RWPE1 (cell line): Measurements from ENCODE around the gene KIF6.
"Not testable (repeated sequence)": the region's sequence is repeated elsewhere in the genome, so short reads cannot be mapped to it uniquely, and the experiment has no call there.

ENCODE experiments used
- CTCF ChIA-PET: fragments of 350-600 bp; sonication (Branson Sonifier 250); formaldehyde crosslinking; extraction: SDS; loops from one replicate; lab custom pipeline; 2021; lab: Yijun Ruan, JAX
- POLR2A ChIA-PET: fragments of 400-600 bp; formaldehyde crosslinking; extraction: SDS; loops from one replicate; lab custom pipeline; 2020; ENCODE audit warnings: antibody characterized with exemption; ENCODE audit not compliant: low non-redundant PET; lab: Yijun Ruan, JAX
- DNase-seq: peaks from one replicate; pipeline ENCODE4 v3.0.0; 2012; ENCODE audit warnings: low spot score
- H3K27ac ChIP-seq: fragments of 450-650 bp; 2 replicates; pipeline ENCODE4 v1.5.1; 2017
- CTCF ChIP-seq: fragments of 450-650 bp; conservative IDR thresholded peaks from 2 replicates; pipeline ENCODE4 v1.5.1; 2017; ENCODE audit warnings: low read depth, mild to moderate bottlenecking

The KIF6 gene

GRCh38 chr6:39685489-39685826 lies 39.8 kb downstream of the KIF6 start:
- H3K27ac ChIP-seq, result no peak overlapping the region
- DNase-seq, result no peak
- CTCF ChIA-PET, result no interaction called here
- POLR2A ChIA-PET, result no interaction called here
- TF ChIP-seq CTCF, result no peak

GRCh38 chr6:39684790-39685488 lies 40.3 kb downstream of the KIF6 start:
- ChIA-PET CTCF (interaction anchor here (0.6 kb wide), 1 partner anchor 46 kb away, joined by 3 read pairs; no protein-coding TSS in a partner anchor), POLR2A (no interaction called here)
- DNase-seq, result no peak
- no peak overlapping the region for H3K27ac ChIP-seq
- TF ChIP-seq CTCF, result no peak

GRCh38 chr6:39681674-39682121 lies 43.5 kb downstream of the KIF6 start:
- POLR2A ChIA-PET, result no interaction called here
- no peak for TF ChIP-seq CTCF
- CTCF ChIA-PET, result no interaction called here

GRCh38 chr6:39678914-39679313 lies 46.3 kb downstream of the KIF6 start:
- ChIA-PET CTCF (interaction anchor here (0.5 kb wide), 1 partner anchor 909 kb away, joined by 3 read pairs; the partner anchor contains the start of gene LRFN2), POLR2A (no interaction called here)
- no peak for DNase-seq
- no peak for TF ChIP-seq CTCF
- no peak overlapping the region for H3K27ac ChIP-seq

More at GRCh38 chr6:39681674-39682121, 43.5 kb downstream of the KIF6 start:
- H3K27ac ChIP-seq, result no peak overlapping the region
- DNase-seq, result no peak

GRCh38 chr6:39677318-39677717 lies 47.9 kb downstream of the KIF6 start:
- H3K27ac ChIP-seq, DNase-seq, CTCF ChIA-PET, POLR2A ChIA-PET: not testable (repeated sequence)

- CTCF ChIA-PET, result no interaction called here
- TF ChIP-seq CTCF, result no peak
- DNase-seq, result no peak
- H3K27ac ChIP-seq, result no peak overlapping the region
- POLR2A ChIA-PET, result no interaction called here
Observed at GRCh38 chr6:39670519-39670918, 54.7 kb downstream of the KIF6 start.

GRCh38 chr6:39669973-39670342 lies 55.2 kb downstream of the KIF6 start:
- POLR2A ChIA-PET, result no interaction called here
- no peak for TF ChIP-seq CTCF
- H3K27ac ChIP-seq, result no peak overlapping the region
- DNase-seq, result no peak
- CTCF ChIA-PET, result interaction anchor here (0.7 kb wide), 1 partner anchor 699 kb away, joined by 3 read pairs; no protein-coding TSS in a partner anchor
